GM20431 (cell line): ENCODE measurements around the gene VWF.
"Not testable (repeated sequence)": the region's sequence is repeated elsewhere in the genome, so short reads cannot be mapped to it uniquely, and the experiment has no call there.

Experiments used
- in situ Hi-C: fragments of 300-500 bp; cut with MseI, MboI; formaldehyde crosslinking; loops from one replicate; pipeline ENCODE4 v1.15.0; 2020; ENCODE audit warnings: low sequenced_read_pairs; ENCODE audit not compliant: unreplicated experiment

VWF gene

GRCh38 chr12:6045438-6045837, 79.0 kb downstream of the VWF start:
- in situ Hi-C loops, result loop anchor here (10.0 kb wide), 1 partner anchor 61 kb away; no protein-coding TSS in a partner anchor

- in situ Hi-C loops, result loop anchor here (10.0 kb wide), 1 partner anchor 59 kb away; no protein-coding TSS in a partner anchor
Observed at GRCh38 chr12:6044082-6044481, 80.4 kb downstream of the VWF start.

- in situ Hi-C loops, result loop anchor here (10.0 kb wide), 1 partner anchor 58 kb away; no protein-coding TSS in a partner anchor
Observed at GRCh38 chr12:6042446-6042845, 82.0 kb downstream of the VWF start.

- in situ Hi-C loops, result loop anchor here (10.0 kb wide), 1 partner anchor 57 kb away; no protein-coding TSS in a partner anchor
Observed at GRCh38 chr12:6041891-6042290, 82.6 kb downstream of the VWF start.

GRCh38 chr12:6040815-6041214, 83.7 kb downstream of the VWF start:
- in situ Hi-C loops, result loop anchor here (10.0 kb wide), 1 partner anchor 56 kb away; no protein-coding TSS in a partner anchor

GRCh38 chr12:6039894-6040601, 84.4 kb downstream of the VWF start:
- in situ Hi-C loops, result loop anchor here (10.0 kb wide), 1 partner anchor 55 kb away; no protein-coding TSS in a partner anchor

- in situ Hi-C loops, result no loop called here
Observed at GRCh38 chr12:6038160-6038559, 86.3 kb downstream of the VWF start.

GRCh38 chr12:6037459-6037858, 87.0 kb downstream of the VWF start:
- in situ Hi-C loops, result no loop called here

GRCh38 chr12:6036509-6036908, 88.0 kb downstream of the VWF start:
- in situ Hi-C loops, result no loop called here

GRCh38 chr12:6034596-6034995, 89.9 kb downstream of the VWF start:
- in situ Hi-C loops, result no loop called here

- in situ Hi-C loops, result no loop called here
Observed at GRCh38 chr12:6033546-6033945, 90.9 kb downstream of the VWF start.

GRCh38 chr12:6032726-6033125, 91.7 kb downstream of the VWF start:
- in situ Hi-C loops, result no loop called here

- in situ Hi-C loops, result no loop called here
Observed at GRCh38 chr12:6031001-6031400, 93.5 kb downstream of the VWF start.

- in situ Hi-C loops, result no loop called here
Observed at GRCh38 chr12:6030081-6030480, 94.4 kb downstream of the VWF start.

- in situ Hi-C loops, result no loop called here
Observed at GRCh38 chr12:6029401-6029800, 95.1 kb downstream of the VWF start.

- in situ Hi-C loops, result no loop called here
Observed at GRCh38 chr12:6026998-6027397, 97.5 kb downstream of the VWF start.

- in situ Hi-C loops, result not testable (repeated sequence)
Observed at GRCh38 chr12:6025703-6026298, 98.7 kb downstream of the VWF start.

GRCh38 chr12:6024066-6024465, 100.4 kb downstream of the VWF start:
- in situ Hi-C loops, result not testable (repeated sequence)

- in situ Hi-C loops, result no loop called here
Observed at GRCh38 chr12:6020930-6021329, 103.5 kb downstream of the VWF start.

- in situ Hi-C loops, result not testable (repeated sequence)
Observed at GRCh38 chr12:6020511-6020910, 104.0 kb downstream of the VWF start.

- in situ Hi-C loops, result not testable (repeated sequence)
Observed at GRCh38 chr12:6019256-6019655, 105.2 kb downstream of the VWF start.
